Psoas muscle (tissue), 8 donors: ENCODE measurements around the gene CCDC9. TPM values are rescaled to one million over a fixed set of nuclear protein-coding genes. Genes with fewer than 3 reads are reported as not detected.

Experiments used
- ATAC-seq, 4 donors: fragments of 200-7000 bp; cut with Tn5 transposase; one replicate each; pipeline ENCODE4 v1.9.1; 2020; ENCODE audit warnings: moderate library complexity in 3 of 4, mild to moderate bottlenecking in 2 of 4
- DNase-seq, 2 donors: peaks; one replicate each; pipeline ENCODE4 v3.0.0-alpha.2; 2020
- H3K27ac ChIP-seq: fragments of 200-600 bp; one replicate; pipeline ENCODE4 v1.8.0; 2022
- H3K27me3 ChIP-seq, 3 donors: fragments of 200-600 bp in 1 of 3; one replicate each; pipeline versions ENCODE4 v1.6.1 to v1.8.0; 2013 to 2022; ENCODE audit warnings: low read length in 2 of 3, mild to moderate bottlenecking in 2 of 3, moderate library complexity in 1 of 3; ENCODE audit not compliant: insufficient read depth in 3 of 3
- H3K36me3 ChIP-seq, 2 donors: fragments of 200-600 bp in 1 of 2; one replicate each; pipeline versions ENCODE4 v1.6.1 to v1.8.0; 2013 to 2022; ENCODE audit warnings: low read depth in 1 of 2, mild to moderate bottlenecking in 1 of 2, moderate library complexity in 1 of 2; ENCODE audit not compliant: insufficient read depth in 1 of 2
- H3K4me1 ChIP-seq: fragments of 200-600 bp; one replicate; pipeline ENCODE4 v1.8.0; 2022
- H3K4me3 ChIP-seq: fragments of 200-600 bp; one replicate; pipeline ENCODE4 v1.8.0; 2022; ENCODE audit warnings: mild to moderate bottlenecking
- H3K9me3 ChIP-seq: fragments of 200-600 bp; one replicate; pipeline ENCODE4 v1.8.0; 2022
- WGBS, 3 donors: extraction: QIAGEN DNeasy Blood & Tissue Kit; methylation state at CpG; one replicate each; pipeline versions ENCODE4 v1.1.6 to v1.1.7; 2013; 5-methylcytosine and 5-hydroxymethylcytosine counted together
- intact Hi-C, 2 donors: fragments of 100-400 bp; cut with DNase I; formaldehyde crosslinking; loops; one replicate each; pipeline versions ENCODE4 v1.11.0 to v1.14.2; 2022
- polyA plus RNA-seq, 3 donors: library from polyadenylated mRNA; stranded (reverse); fragments of 200-250 nt; gene quantifications; one replicate each; pipeline ENCODE4 v1.2.3, GENCODE V29; 2013
- total RNA-seq, 4 donors: library from RNA; stranded (reverse); fragmentation: NEBNext Ultra II Directional in 2 of 4; extraction: Animal tissue kit (Norgen Biotek cat#: 25700) in 2 of 4; gene quantifications; one replicate each; pipeline versions ENCODE4 v1.2.1 to v1.2.4, GENCODE V29; 2021 to 2023
- TF ChIP-seq, protein P1 (sequence below): fragments of 200-600 bp; IDR thresholded peaks from one replicate; pipeline ENCODE4 v1.8.0; 2022; ENCODE audit warnings: antibody characterized with exemption
- donor health status: healthy with polysubstance abuse.
- donor health status: DM: no; HTN: no; CAD: no; lungs with moderate emphysema.
- donor health status: Bipolar disorder and iron deficiency.
- donor health status: healthy.
- donor health status: DM: yes; HTN: yes; CAD: no.
- donor health status: DM: no; HTN: no; CAD: no.
- donor health status: DM: no; HTN: no; CAD: no.
- donor health status: DM: yes; HTN: yes; CAD: no.

Gene CCDC9
- total and polyA plus RNA-seq, 7 donors: 16.9 to 28.5 (median 24.0) TPM

- H3K36me3 ChIP-seq: peaks cover 0 to 38% of the 10 kb centered on the region in 2 donors
- DNase-seq (peak; percentile 88 to 92), ATAC-seq (peak; percentile 62 to 77 (median 74))
- TF ChIP-seq, protein P1, sequence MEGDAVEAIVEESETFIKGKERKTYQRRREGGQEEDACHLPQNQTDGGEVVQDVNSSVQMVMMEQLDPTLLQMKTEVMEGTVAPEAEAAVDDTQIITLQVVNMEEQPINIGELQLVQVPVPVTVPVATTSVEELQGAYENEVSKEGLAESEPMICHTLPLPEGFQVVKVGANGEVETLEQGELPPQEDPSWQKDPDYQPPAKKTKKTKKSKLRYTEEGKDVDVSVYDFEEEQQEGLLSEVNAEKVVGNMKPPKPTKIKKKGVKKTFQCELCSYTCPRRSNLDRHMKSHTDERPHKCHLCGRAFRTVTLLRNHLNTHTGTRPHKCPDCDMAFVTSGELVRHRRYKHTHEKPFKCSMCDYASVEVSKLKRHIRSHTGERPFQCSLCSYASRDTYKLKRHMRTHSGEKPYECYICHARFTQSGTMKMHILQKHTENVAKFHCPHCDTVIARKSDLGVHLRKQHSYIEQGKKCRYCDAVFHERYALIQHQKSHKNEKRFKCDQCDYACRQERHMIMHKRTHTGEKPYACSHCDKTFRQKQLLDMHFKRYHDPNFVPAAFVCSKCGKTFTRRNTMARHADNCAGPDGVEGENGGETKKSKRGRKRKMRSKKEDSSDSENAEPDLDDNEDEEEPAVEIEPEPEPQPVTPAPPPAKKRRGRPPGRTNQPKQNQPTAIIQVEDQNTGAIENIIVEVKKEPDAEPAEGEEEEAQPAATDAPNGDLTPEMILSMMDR: no peak
- peak overlapping the region; percentile 99 for H3K4me3 ChIP-seq
- H3K9me3 ChIP-seq: no peaks in the 10 kb centered on the region
- H3K4me1 ChIP-seq: peaks cover 15% of the 10 kb centered on the region
- 2 to 3% (median 2%) methylated on average over 41 to 56 of the region's 56 CpGs for WGBS, 3 donors
- no peaks in the 10 kb centered on the region for H3K27me3 ChIP-seq
- intact Hi-C loops: no loop called here
- peak overlapping the region; percentile 100 for H3K27ac ChIP-seq
These were observed 29.6 kb upstream of the CCDC9 start for GRCh38 chr19:47226426-47227351.

DNA sequence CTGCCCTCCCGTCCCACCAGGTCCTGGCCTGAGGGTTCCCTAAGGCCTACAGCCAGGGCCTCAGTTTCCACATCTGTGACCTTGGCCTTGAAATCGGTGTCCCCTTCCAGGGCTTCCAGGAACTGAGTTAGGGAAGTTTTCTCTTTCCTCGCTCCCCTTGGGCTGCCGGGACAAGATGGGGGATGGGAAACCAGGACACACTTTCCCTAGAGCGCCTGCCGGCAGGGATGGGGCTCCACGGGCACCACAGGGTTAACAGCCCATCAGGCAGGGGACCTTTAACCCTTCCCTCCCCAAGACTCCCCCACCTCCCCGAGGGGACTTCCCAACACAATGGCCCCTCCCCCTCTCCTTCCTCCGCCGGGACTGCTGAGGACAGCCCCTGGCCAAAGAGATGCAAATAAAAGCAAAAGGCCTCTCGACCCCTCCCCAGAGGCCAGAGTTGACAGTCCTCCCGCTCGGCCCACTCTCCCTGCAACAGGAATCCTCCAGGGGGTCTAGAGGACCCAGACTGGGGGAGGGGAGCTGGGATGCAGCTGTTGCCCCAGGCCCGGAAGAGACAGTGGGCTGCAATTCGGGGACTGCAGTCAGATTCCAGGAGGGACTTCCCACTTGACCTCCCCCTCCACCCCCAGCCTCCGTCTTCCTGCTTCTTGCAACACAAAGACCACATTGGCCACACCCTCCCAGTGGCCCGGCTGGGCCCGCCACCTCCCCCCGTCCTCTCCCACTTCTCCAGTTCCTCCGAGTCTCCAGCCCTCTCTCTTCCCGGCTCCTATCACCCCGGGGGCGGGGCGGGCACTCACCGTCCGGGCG lies 28.8 kb upstream of the CCDC9 start:
- no peaks in the 10 kb centered on the region for H3K27me3 ChIP-seq
- peak; percentile 49 to 62 (median 54) for ATAC-seq
- H3K36me3 ChIP-seq: peaks cover 0 to 30% of the 10 kb centered on the region in 2 donors
- peak overlapping the region; percentile 100 for H3K27ac ChIP-seq
- intact Hi-C loops: no loop called here
- WGBS, 3 donors: 0 to 2% (median 2%) methylated on average over 20 to 27 of the region's 27 CpGs
- H3K9me3 ChIP-seq: no peaks in the 10 kb centered on the region
- peaks cover 15% of the 10 kb centered on the region for H3K4me1 ChIP-seq
- TF ChIP-seq, protein P1: no peak
- peak overlapping the region; percentile 99 for H3K4me3 ChIP-seq
- peak; percentile 93 to 94 for DNase-seq

GRCh38 chr19:47228168-47228936 lies 28.0 kb upstream of the CCDC9 start:
- DNase-seq: peak; percentile 60 to 75
- peaks cover 15% of the 10 kb centered on the region for H3K4me1 ChIP-seq
- H3K27ac ChIP-seq: peak overlapping the region; percentile 100
- H3K4me3 ChIP-seq: peak overlapping the region; percentile 99
- TF ChIP-seq, protein P1: no peak
- intact Hi-C loops: no loop called here
- peak in 2 of 4 donors; percentile 12 to 23 for ATAC-seq
- H3K36me3 ChIP-seq: peaks cover 0 to 23% of the 10 kb centered on the region in 2 donors
- no peaks in the 10 kb centered on the region for H3K9me3 ChIP-seq
- H3K27me3 ChIP-seq: no peaks in the 10 kb centered on the region
- 3 to 8% (median 8%) methylated on average over 27 to 50 of the region's 50 CpGs for WGBS, 3 donors

DNA sequence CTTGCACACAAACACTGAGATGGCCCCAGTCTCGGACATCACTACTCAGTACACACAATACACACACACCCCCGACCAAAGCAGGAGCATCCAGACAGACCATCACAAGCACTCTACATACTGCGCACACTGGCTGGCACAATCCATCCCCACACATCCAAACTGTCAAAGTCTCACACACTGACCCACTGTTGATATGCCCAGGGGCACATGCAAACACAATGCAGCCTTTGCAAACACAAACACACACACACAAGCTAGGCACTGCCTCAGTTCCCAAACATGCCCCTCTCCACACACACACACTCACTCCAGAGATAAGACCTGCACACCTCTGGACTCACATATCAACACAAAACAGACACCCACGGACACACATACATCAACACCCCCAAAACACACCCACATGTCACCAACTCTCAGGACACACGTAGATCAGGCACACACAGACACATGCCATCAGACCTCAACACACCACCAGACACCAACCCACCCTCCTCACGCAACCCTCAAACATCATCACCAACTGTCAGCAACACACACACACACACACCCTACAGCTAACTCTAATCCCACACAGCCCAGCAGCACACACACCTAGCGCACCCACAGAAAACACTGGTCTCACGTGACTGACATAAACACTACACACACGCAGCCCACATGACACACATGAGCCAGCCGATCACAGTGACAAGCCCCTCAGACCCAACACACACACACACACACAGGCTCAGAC lies 27.2 kb upstream of the CCDC9 start:
- intact Hi-C loops: no loop called here
- 28 to 31% (median 29%) methylated on average over 10 of the region's 10 CpGs for WGBS, 3 donors

More for the DNA sequence above, 27.2 kb upstream of the CCDC9 start:
- H3K9me3 ChIP-seq: no peaks in the 10 kb centered on the region
- peaks cover 15% of the 10 kb centered on the region for H3K4me1 ChIP-seq
- TF ChIP-seq, protein P1: no peak
- peaks cover 0 to 16% of the 10 kb centered on the region in 2 donors for H3K36me3 ChIP-seq
- peak overlapping the region; percentile 99 for H3K4me3 ChIP-seq
- H3K27ac ChIP-seq: peak overlapping the region; percentile 100
- H3K27me3 ChIP-seq: no peaks in the 10 kb centered on the region
- no peak for DNase-seq
- no peak for ATAC-seq
